H1 (cell line): ENCODE data around the gene C1orf50. TPM values are rescaled to one million over a fixed set of nuclear protein-coding genes. Genes with fewer than 3 reads are reported as not detected.

Experiments
- HDAC6 ChIP-seq: IDR thresholded peaks from one replicate; pipeline ENCODE4 v1.7.1; 2012; ENCODE audit warnings: low read depth, mild to moderate bottlenecking, inconsistent platforms, low read length, moderate library complexity
- KDM4A ChIP-seq: IDR thresholded peaks from one replicate; pipeline ENCODE4 v1.7.1; 2012; ENCODE audit warnings: low read depth, mild to moderate bottlenecking, moderate library complexity, low read length, inconsistent platforms; ENCODE audit not compliant: severe bottlenecking
- KDM5A ChIP-seq: fragments of 200-600 bp; IDR thresholded peaks from 2 replicates; pipeline ENCODE4 v1.7.1; 2012; ENCODE audit warnings: mild to moderate bottlenecking, low read length, inconsistent platforms, mixed read lengths
- NRF1 ChIP-seq: IDR thresholded peaks from 2 replicates; pipeline ENCODE4 v1.6.1; 2011; ENCODE audit warnings: mild to moderate bottlenecking, low read depth, low read length, improper control_type of control experiment
- PHF8 ChIP-seq: fragments of 200-600 bp; sonication (generic); conservative IDR thresholded peaks from 2 replicates; pipeline ENCODE4 v1.7.1; 2012; ENCODE audit warnings: low read depth, mild to moderate bottlenecking, inconsistent platforms, low read length, moderate library complexity
- RFX5 ChIP-seq: IDR thresholded peaks from 2 replicates; pipeline ENCODE4 v1.6.1; 2011; ENCODE audit warnings: low read depth, low read length, improper control_type of control experiment, borderline replicate concordance
- SAP30 ChIP-seq: fragments of 300-600 bp; sonication (generic); IDR thresholded peaks from 2 replicates; pipeline ENCODE4 v1.7.1; 2012; ENCODE audit warnings: low read length, moderate library complexity, mild to moderate bottlenecking, inconsistent platforms; ENCODE audit not compliant: insufficient read depth, insufficient replicate concordance
- YY1 ChIP-seq: IDR thresholded peaks from 2 replicates; pipeline ENCODE4 v1.6.1; 2011; ENCODE audit warnings: low read depth, mild to moderate bottlenecking, low read length
- polyA plus RNA-seq, 7 experiments: library from polyadenylated mRNA; depleted of rRNA in 3 of 7; stranded (reverse) in 5 of 7; unstranded in 2 of 7; fragments of >200 nt in 5 of 7; fragments of 200-250 nt in 2 of 7; gene quantifications; 1 replicate in 5 of 7; 2 replicates in 1 of 7; 4 replicates in 1 of 7; pipeline versions ENCODE4 v1.2.1 to v1.2.3, GENCODE V29; 2011 to 2013; ENCODE audit warnings: missing spikeins in 2 of 7, mixed read lengths in 2 of 7
- total RNA-seq: library from RNA; stranded (reverse); fragmentation: NEBNext Ultra II Directional; extraction: Animal tissue kit (Norgen Biotek cat#: 25700); gene quantifications from 2 replicates; pipeline ENCODE4 v1.2.1, GENCODE V29; 2021
- TF ChIP-seq, protein P1 (sequence below): fragments of 300-600 bp; sonication (generic); IDR thresholded peaks from 2 replicates; pipeline ENCODE4 v1.7.1; 2012; ENCODE audit warnings: low read length, moderate library complexity, mild to moderate bottlenecking, inconsistent platforms; ENCODE audit not compliant: insufficient replicate concordance

C1orf50 gene
- total and polyA plus RNA-seq, 2 of the 8 experiments (the other 6 are each of a cell fraction or from before 2014, with no cell fraction given), result 3.2 to 7.1 TPM

DNA sequence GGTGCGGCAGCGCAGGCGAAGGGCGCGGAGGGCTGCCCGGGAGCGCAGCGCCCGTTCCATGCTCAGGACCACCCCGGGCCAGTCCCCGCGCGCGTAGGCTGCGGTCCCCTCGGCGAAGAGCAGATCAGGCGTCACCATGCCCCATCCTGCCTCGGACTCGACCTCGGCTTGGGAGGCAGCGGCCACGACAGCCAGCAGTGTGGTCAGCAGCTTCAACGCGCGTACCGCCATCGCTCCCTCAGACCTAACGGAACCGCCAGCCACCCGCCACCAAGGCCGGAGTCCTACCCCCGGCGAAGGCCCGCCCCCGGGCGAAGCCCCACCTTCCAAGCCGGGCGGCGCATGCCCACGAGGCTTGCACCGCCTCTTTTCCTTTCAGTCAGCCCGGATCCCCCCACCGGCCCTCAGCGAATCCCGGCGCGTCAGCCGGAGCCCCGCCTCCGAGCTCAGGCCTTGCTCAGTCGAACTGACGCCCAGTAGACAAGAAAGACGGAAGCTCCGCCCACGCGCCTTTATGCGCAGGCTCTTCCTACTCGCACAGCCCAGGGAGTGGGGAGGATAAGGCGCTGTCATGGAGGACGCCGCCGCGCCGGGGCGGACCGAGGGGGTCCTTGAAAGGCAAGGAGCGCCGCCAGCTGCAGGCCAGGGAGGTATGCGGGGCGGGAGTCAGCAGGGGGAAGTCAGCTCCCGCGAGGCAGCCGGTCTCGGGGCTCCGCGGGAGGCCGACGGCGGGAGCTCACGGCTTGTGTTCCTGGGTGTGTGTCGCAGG, at the start of gene C1orf50, which contains the start of gene P3H1 (continued):
- TF ChIP-seq, protein P1, sequence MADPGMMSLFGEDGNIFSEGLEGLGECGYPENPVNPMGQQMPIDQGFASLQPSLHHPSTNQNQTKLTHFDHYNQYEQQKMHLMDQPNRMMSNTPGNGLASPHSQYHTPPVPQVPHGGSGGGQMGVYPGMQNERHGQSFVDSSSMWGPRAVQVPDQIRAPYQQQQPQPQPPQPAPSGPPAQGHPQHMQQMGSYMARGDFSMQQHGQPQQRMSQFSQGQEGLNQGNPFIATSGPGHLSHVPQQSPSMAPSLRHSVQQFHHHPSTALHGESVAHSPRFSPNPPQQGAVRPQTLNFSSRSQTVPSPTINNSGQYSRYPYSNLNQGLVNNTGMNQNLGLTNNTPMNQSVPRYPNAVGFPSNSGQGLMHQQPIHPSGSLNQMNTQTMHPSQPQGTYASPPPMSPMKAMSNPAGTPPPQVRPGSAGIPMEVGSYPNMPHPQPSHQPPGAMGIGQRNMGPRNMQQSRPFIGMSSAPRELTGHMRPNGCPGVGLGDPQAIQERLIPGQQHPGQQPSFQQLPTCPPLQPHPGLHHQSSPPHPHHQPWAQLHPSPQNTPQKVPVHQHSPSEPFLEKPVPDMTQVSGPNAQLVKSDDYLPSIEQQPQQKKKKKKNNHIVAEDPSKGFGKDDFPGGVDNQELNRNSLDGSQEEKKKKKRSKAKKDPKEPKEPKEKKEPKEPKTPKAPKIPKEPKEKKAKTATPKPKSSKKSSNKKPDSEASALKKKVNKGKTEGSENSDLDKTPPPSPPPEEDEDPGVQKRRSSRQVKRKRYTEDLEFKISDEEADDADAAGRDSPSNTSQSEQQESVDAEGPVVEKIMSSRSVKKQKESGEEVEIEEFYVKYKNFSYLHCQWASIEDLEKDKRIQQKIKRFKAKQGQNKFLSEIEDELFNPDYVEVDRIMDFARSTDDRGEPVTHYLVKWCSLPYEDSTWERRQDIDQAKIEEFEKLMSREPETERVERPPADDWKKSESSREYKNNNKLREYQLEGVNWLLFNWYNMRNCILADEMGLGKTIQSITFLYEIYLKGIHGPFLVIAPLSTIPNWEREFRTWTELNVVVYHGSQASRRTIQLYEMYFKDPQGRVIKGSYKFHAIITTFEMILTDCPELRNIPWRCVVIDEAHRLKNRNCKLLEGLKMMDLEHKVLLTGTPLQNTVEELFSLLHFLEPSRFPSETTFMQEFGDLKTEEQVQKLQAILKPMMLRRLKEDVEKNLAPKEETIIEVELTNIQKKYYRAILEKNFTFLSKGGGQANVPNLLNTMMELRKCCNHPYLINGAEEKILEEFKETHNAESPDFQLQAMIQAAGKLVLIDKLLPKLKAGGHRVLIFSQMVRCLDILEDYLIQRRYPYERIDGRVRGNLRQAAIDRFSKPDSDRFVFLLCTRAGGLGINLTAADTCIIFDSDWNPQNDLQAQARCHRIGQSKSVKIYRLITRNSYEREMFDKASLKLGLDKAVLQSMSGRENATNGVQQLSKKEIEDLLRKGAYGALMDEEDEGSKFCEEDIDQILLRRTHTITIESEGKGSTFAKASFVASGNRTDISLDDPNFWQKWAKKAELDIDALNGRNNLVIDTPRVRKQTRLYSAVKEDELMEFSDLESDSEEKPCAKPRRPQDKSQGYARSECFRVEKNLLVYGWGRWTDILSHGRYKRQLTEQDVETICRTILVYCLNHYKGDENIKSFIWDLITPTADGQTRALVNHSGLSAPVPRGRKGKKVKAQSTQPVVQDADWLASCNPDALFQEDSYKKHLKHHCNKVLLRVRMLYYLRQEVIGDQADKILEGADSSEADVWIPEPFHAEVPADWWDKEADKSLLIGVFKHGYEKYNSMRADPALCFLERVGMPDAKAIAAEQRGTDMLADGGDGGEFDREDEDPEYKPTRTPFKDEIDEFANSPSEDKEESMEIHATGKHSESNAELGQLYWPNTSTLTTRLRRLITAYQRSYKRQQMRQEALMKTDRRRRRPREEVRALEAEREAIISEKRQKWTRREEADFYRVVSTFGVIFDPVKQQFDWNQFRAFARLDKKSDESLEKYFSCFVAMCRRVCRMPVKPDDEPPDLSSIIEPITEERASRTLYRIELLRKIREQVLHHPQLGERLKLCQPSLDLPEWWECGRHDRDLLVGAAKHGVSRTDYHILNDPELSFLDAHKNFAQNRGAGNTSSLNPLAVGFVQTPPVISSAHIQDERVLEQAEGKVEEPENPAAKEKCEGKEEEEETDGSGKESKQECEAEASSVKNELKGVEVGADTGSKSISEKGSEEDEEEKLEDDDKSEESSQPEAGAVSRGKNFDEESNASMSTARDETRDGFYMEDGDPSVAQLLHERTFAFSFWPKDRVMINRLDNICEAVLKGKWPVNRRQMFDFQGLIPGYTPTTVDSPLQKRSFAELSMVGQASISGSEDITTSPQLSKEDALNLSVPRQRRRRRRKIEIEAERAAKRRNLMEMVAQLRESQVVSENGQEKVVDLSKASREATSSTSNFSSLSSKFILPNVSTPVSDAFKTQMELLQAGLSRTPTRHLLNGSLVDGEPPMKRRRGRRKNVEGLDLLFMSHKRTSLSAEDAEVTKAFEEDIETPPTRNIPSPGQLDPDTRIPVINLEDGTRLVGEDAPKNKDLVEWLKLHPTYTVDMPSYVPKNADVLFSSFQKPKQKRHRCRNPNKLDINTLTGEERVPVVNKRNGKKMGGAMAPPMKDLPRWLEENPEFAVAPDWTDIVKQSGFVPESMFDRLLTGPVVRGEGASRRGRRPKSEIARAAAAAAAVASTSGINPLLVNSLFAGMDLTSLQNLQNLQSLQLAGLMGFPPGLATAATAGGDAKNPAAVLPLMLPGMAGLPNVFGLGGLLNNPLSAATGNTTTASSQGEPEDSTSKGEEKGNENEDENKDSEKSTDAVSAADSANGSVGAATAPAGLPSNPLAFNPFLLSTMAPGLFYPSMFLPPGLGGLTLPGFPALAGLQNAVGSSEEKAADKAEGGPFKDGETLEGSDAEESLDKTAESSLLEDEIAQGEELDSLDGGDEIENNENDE, result no peak
- peak; percentile 87 for TF ChIP-seq NRF1
- peak; percentile 97 for TF ChIP-seq KDM4A
- TF ChIP-seq KDM5A, result peak; percentile 38
- TF ChIP-seq YY1, result peak; percentile 33; the same call in 1 of the 2 replicates
- TF ChIP-seq SAP30, result no peak
- no peak for TF ChIP-seq RFX5
- no peak for TF ChIP-seq HDAC6
- TF ChIP-seq PHF8, result peak; percentile 77; the same call in 1 of the 2 replicates
